Measurements from ENCODE around the gene HIPK1.

The HIPK1 gene

GRCh38 chr1:113913887-113914664 is 15.0 kb upstream of the HIPK1 start:
- DNase-seq (ENCODE audit: low read depth in 2 of 2): no peak

DNA sequence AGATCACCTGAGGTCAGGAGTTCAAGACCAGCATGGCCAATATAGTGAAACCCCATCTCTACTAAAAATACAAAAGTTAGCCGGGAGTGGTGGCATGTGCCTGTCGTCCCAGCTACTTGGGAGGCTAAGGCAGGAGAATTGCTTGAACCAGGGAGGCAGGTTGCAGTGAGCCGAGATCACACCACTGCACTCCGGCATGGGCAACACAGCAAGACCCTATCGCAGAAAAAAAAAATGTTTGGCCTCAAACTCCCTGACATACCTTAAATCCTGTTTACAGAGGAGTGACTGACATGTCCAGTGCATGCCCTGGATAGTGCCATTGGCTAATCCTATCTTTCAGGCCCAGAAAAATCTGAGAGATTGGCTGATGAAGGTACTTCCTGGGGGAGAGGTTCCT is 12.2 kb upstream of the HIPK1 start:
- DNase-seq (ENCODE audit: low read depth in 2 of 2): no peak

DNA sequence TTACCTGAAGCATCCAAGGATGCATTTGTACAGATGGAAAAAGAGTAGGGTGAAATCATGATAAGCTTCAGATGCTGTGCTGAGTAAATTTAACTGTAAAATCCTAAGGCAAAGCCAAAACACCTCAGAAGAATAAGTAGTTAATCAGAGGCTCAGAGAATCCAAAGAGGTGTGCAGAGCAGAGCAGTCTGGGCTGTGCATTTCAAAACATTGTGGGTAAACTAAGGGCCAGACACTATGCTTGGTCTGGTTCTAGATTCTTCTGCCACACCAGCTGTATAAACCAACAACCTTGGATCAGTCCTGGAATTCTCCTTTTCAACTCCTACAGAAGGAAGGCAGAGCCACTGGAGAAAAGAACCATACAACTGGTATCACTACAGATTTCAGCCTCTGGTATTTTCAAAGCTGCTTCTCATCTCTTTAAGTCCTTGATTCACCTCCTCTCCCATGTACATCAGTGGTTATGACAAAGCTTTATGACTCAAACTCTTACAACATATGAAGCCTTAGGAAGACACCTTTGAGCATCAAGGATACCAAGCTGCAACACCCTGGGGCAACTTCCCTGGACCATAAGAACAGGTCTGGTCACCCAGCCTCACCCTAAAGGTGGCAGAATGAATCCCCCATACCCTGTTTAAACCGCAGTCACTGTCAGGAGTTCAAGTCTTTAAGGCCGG is 11.6 kb upstream of the HIPK1 start:
- DNase-seq (ENCODE audit: low read depth in 2 of 2): no peak

DNA sequence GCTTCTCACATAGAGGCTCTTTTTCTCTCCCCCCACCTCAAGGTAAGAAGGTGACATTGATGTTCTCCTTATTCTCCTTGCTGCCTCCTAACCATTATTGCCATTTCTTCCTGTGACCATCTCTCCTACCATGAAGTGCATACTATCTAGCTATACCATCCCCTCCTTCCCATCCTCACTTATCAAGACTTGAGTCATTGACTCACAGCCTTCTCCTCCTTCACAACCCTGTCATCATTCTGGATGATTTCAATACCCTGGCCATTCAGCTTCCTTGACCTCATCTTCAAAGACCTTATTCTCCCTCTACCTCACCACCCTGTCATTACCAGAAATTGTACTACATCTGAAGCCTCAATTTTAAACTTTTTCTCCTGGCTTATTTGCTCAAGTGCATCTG is 10.9 kb upstream of the HIPK1 start:
- no peak for DNase-seq (ENCODE audit: low read depth in 2 of 2)

- DNase-seq (ENCODE audit: low read depth in 2 of 2): no peak
Observed at GRCh38 chr1:113922957-113923356, 6.2 kb upstream of the HIPK1 start.

DNA sequence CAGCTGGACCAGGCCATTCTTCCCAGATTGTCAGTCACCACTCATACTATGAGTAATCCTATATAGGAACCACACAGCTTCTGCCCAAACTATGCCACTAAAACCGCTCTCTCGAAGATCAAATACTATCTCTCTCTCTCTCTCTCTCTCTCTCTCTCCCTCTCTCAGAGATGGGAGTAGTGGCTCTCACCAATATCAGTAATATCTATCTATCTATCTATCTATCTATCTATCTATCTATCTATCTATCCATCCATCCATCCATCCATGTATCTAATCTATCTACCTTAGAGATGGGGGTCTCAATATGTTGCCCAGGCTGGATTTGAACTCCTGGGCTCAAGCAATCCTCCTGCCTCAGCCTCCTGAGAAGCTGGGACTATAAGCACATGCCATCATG is 4.7 kb upstream of the HIPK1 start:
- no peak for DNase-seq (ENCODE audit: low read depth in 2 of 2)

DNA sequence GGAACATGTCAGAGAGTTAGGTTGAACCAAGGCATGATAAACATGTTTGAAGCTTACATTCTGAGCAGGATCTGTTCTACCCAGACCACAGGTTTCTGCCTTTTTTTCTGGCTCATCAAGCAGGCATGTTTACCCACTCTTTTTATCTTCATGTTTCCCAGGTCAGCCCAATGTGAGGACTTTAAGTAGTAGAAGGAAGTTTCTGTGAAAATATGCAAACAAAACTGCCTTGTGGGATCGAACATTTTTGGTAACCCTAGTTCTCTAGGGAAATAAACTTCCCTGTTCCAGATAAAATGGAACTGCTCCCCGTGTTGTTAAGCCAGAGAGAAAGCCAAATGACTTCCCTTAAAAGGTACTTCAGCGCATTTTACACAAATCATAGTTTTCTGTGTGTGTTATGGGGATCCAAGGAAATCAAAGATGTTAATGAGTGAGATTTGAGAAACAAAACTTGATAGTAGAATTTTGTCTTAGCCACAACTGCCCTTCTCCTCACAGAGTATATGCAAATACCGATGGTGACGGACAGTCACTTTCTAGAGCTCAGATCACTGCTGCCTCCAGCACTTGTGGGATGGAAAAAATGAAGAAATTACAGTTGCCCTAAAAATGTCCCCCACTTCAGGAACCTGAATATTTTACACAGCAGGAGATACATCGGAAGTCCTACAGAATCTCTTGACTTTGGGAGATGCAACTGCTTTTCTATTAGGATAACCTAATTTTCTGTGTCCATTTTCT is 765 bp upstream of the HIPK1 start:
- no peak for DNase-seq (ENCODE audit: low read depth in 2 of 2)

GRCh38 chr1:113929750-113930498 is 800 bp downstream of the HIPK1 start:
- DNase-seq (ENCODE audit: low read depth in 2 of 2): no peak

DNA sequence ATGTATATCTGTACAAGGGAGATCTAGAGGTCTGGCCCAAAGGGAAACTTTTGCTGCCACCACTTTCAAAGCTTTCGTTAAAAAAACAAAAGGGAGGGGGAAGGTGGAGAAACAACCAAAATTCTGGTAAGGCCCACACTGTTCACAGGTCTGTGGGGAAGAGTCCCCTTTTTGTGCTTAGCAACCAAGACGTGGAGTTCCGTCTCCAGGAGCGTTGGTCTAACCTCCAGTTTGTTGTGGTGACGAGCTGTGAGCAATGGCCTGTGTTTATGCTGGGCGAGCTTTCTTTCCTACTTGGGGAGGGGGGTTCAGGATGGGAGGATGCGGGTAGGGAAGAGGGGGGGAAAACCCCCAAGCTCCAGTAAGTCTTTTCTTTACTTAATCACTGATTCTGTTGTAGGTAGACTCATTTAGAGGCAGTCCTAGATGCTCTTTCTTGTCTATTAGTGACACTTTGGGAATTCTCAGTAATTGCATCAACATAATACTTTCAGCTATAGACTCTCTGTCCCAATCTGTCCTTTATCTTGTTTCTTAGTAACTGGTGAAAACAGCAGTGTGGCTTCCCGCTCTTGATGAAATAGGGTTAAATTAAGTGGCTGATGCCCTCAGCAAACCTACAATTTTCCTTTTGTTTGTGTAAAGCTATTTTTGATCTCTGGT is 1.5 kb downstream of the HIPK1 start:
- DNase-seq (ENCODE audit: low read depth in 2 of 2): no peak

GRCh38 chr1:113931451-113931851 is 2.3 kb downstream of the HIPK1 start:
- DNase-seq (ENCODE audit: low read depth in 2 of 2): no peak

DNA sequence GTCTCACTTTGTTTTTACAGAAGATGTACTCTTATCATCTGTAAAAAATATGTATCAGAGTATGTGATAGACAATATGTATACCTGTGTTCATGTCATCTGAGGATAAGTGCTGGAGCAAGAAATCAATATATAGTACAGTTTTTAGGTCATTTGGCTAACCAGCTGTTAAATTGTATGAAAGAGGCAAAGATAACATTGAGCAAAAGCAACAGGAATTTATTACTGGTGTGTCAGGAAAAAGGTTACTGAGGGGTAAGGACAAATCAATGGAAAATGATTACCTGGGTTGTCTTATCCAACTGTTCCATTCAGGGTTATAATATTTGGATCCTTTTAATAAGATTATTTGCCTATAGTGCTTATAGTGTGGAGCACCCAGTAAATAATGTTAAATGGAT is 4.9 kb downstream of the HIPK1 start:
- no peak for DNase-seq (ENCODE audit: low read depth in 2 of 2)

DNA sequence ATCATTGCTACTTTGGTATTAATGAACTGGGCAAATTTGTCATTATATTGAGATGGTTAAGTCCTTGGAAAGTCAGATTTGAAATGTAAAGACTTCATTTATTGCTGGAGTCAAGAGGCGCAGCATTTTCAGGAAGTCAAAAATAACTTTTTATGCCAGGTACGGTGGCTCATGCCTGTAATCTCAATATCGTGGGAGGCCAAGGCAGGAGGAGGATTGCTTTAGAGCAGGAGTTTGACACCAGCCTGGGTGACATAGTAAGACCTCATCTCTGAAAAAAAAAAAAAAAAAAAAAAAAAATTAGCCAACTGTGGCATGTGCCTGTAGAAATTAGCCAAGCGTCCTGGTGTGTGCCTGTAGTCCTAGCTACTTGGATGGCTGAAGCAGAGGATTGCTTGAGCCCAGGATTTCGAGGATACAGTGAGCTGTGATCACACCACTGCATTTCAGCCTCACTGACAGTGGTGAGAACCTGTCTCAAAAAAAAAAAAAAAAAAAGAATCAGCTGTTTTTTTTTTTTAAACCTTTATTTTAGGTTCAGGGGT is 5.5 kb downstream of the HIPK1 start:
- DNase-seq (ENCODE audit: low read depth in 2 of 2): no peak

DNA sequence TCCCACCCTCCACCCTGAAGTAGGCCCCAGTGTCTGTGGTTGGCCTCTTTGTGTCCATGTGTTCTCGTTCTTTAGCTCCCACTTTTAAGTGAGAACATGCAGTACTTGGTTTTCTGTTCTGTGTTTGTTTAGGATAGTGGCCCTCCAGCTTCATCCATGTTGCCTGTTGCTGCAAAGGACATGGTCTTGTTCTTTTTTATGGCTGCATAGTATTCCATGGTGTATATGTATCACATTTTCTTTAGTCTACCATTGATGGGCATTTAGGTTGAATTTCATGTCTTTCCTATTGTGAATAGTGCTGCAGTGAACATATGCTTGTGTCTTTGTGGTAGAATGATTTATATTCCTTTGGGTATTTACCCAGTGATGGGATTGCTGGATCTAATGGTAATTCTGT is 6.1 kb downstream of the HIPK1 start:
- DNase-seq (ENCODE audit: low read depth in 2 of 2): no peak

DNA sequence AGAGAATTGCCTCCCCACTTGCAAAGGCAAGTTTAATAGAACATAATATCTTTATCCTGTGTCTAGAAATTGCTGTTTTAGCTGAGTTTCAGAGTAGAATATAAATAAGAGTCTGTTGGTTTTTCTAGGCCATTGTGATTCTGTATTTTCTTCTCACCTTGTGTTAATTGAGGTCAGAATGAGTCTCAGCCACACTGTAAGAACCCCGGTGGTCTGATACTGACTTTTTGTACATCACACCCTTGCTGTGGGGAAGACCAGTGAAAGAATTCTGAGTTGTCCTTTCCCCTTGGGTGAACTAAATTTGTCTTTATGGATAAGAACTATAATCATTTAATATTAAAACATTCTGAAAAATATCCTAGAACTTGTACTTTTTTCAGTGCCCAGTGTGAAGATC is 6.8 kb downstream of the HIPK1 start:
- DNase-seq (ENCODE audit: low read depth in 2 of 2): no peak

DNA sequence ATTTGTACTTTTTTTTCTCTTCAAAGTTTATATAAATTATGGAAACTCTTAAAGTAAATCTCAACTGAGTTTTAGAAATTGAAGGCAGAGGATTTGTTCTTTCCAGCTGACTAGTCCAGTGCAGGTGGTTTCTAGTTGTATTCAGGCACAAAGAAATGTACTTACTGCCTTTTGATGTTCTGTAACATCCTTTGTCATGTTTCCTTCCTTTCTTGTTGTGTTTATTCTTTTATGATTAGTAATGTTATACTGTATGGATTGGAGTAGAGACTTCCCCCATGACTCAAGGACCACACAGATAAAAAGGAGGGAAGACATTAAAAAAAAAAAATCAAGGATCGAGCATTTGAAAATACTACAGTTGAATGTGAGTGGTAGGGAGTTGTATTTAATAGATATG is 8.0 kb downstream of the HIPK1 start:
- no peak for DNase-seq (ENCODE audit: low read depth in 2 of 2)

GRCh38 chr1:113938192-113938591 is 9.1 kb downstream of the HIPK1 start:
- no peak for DNase-seq (ENCODE audit: low read depth in 2 of 2)

DNA sequence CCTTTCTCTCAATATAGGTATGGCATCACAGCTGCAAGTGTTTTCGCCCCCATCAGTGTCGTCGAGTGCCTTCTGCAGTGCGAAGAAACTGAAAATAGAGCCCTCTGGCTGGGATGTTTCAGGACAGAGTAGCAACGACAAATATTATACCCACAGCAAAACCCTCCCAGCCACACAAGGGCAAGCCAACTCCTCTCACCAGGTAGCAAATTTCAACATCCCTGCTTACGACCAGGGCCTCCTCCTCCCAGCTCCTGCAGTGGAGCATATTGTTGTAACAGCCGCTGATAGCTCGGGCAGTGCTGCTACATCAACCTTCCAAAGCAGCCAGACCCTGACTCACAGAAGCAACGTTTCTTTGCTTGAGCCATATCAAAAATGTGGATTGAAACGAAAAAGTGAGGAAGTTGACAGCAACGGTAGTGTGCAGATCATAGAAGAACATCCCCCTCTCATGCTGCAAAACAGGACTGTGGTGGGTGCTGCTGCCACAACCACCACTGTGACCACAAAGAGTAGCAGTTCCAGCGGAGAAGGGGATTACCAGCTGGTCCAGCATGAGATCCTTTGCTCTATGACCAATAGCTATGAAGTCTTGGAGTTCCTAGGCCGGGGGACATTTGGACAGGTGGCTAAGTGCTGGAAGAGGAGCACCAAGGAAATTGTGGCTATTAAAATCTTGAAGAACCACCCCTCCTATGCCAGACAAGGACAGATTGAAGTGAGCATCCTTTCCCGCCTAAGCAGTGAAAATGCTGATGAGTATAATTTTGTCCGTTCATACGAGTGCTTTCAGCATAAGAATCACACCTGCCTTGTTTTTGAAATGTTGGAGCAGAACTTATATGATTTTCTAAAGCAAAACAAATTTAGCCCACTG is 11.5 kb downstream of the HIPK1 start:
- no peak for DNase-seq (ENCODE audit: low read depth in 2 of 2)

DNA sequence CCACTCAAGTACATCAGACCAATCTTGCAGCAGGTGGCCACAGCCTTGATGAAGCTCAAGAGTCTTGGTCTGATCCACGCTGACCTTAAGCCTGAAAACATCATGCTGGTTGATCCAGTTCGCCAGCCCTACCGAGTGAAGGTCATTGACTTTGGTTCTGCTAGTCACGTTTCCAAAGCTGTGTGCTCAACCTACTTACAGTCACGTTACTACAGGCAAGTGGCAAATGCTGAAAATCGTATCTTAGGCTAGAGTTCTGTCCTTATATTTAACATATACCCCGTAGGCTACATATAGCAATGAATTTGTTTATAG is 12.1 kb downstream of the HIPK1 start:
- DNase-seq (ENCODE audit: low read depth in 2 of 2): no peak

- no peak for DNase-seq (ENCODE audit: low read depth in 2 of 2)
Observed at GRCh38 chr1:113942527-113942926, 13.4 kb downstream of the HIPK1 start.

DNA sequence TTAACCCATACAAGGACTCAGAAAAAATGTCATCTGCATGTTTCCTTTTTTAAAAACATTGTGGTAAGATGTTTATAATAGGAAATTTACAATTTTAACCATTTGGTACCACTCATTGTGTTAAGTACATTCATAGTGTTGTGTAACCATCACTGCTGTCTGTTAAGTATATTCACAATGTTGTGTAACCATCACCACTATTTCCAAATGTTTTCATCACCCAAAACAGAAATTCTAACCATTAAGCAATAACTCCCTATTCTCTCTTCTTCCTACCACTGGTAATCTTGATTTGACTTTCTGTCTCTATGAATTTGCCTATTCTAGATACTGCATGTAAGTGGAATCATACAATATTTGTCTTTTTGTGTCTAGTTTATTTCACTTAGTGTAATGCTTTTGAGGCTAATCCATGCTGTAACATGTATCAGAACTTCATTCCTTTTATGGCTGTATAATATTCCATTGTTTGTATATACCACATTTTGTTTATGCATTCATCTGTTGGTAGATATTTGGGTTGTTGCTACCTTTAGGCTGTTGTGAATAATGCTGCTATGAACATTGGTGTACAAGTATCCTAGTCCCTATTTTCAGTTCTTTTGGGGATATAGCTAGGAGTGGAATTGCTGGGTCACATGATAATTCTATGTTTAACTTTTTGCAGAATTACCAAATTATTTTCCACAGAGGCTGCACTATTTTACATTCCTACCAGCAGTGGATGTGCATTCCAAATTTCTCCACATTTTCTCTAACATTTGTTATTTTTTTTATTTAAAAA is 14.1 kb downstream of the HIPK1 start:
- DNase-seq (ENCODE audit: low read depth in 2 of 2): no peak

Measured in fibroblast of skin of left quadriceps (primary cell).